OCI-LY1 (cell line): ENCODE results near the gene NOTUM.

Experiments used
- EZH2 ChIP-seq: fragments of 200-600 bp; sonication (generic), shearing (Covaris generic); IDR thresholded peaks from 2 replicates; pipeline ENCODE4 v1.8.0; 2017; ENCODE audit warnings: borderline replicate concordance, mixed run types, mild to moderate bottlenecking, antibody characterized with exemption, low read length, moderate library complexity, mixed read lengths
- TF ChIP-seq, protein P1 (sequence below): fragments of 200-600 bp; sonication (generic), shearing (Covaris generic); IDR thresholded peaks from 2 replicates; pipeline ENCODE4 v1.5.1; 2017; ENCODE audit warnings: mild to moderate bottlenecking, antibody characterized with exemption, low read length, moderate library complexity, mixed read lengths

DNA sequence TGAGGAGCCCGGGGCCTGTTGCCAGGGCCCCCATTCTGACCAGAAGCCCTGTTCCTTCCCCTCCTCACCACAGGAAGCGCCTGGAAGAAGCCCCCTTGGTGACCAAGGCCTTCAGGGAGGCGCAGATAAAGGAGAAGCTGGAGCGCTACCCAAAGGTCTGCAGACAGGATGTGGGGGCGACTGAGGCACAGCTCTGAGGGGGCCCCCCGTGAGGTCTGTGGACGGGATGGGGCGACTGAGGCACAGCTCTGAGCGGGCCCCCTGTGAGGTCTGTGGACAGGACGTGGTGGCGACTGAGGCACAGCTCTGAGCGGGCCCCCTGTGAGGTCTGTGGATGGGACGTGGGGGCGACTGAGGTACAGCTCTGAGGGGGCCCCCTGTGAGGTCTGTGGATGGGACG is 48.4 kb upstream of the NOTUM start:
- TF ChIP-seq, protein P1, sequence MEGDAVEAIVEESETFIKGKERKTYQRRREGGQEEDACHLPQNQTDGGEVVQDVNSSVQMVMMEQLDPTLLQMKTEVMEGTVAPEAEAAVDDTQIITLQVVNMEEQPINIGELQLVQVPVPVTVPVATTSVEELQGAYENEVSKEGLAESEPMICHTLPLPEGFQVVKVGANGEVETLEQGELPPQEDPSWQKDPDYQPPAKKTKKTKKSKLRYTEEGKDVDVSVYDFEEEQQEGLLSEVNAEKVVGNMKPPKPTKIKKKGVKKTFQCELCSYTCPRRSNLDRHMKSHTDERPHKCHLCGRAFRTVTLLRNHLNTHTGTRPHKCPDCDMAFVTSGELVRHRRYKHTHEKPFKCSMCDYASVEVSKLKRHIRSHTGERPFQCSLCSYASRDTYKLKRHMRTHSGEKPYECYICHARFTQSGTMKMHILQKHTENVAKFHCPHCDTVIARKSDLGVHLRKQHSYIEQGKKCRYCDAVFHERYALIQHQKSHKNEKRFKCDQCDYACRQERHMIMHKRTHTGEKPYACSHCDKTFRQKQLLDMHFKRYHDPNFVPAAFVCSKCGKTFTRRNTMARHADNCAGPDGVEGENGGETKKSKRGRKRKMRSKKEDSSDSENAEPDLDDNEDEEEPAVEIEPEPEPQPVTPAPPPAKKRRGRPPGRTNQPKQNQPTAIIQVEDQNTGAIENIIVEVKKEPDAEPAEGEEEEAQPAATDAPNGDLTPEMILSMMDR = no peak
- TF ChIP-seq EZH2 = no peak
